ENCODE data around the gene HS2ST1.

GRCh38 chr1:87072904-87073303 is 158.5 kb downstream of the HS2ST1 start:
- TF ChIP-seq CTCF (IDR thresholded peaks at IDR 0.05 in 2 of 3, conservative IDR thresholded peaks at IDR 0.05 in 1 of 3; ENCODE audit: control insufficient read depth in 2 of 3, extremely low read depth in 1 of 3, insufficient read depth in 1 of 3, low read depth in 3 of 3, low read length in 3 of 3): no peak
- TF ChIP-seq EP300 (IDR thresholded peaks at IDR 0.05; ENCODE audit: borderline replicate concordance in 1 of 2, control insufficient read depth in 1 of 2, low read depth in 2 of 2, low read length in 2 of 2): no peak
- TF ChIP-seq RAD21 (IDR thresholded peaks at IDR 0.05; ENCODE audit: insufficient read depth, low read depth, low read length): no peak
- TF ChIP-seq POLR2A (IDR thresholded peaks at IDR 0.05; ENCODE audit: low read depth, low read length): no peak
- TF ChIP-seq SREBF2 (IDR thresholded peaks at IDR 0.05; ENCODE audit: low read length): no peak
- TF ChIP-seq USF2 (IDR thresholded peaks at IDR 0.05; ENCODE audit: borderline replicate concordance, low read depth, low read length): no peak
- no peak for TF ChIP-seq FOXK2 (IDR thresholded peaks at IDR 0.05)
- no peak for TF ChIP-seq YBX1 (IDR thresholded peaks at IDR 0.05)
- no peak for TF ChIP-seq ZNF592 (IDR thresholded peaks at IDR 0.05)
- TF ChIP-seq MAX (IDR thresholded peaks at IDR 0.05; ENCODE audit: low read depth, low read length): no peak
- TF ChIP-seq POU2F2 (IDR thresholded peaks at IDR 0.05; ENCODE audit: borderline replicate concordance, low read depth, low read length): no peak
